NCI-H146 treated with DMSO at 0.1 percent for 48 hours (cell line): ENCODE results near the gene XK.
"Not testable (repeated sequence)": the region's sequence is repeated elsewhere in the genome, so short reads cannot be mapped to it uniquely, and the experiment has no call there.

ENCODE experiments used
- DNase-seq: peaks from one replicate; lab custom pipeline; 2025; ENCODE audit not compliant: unreplicated experiment; lab: John Stamatoyannopoulos, UW

XK gene

GRCh38 chrX:37753384-37753783 is 67.8 kb downstream of the XK start:
- no peak for DNase-seq

GRCh38 chrX:37754516-37754915 is 68.9 kb downstream of the XK start:
- DNase-seq = no peak

GRCh38 chrX:37755025-37755424 is 69.4 kb downstream of the XK start:
- DNase-seq = no peak

GRCh38 chrX:37757082-37757481 is 71.5 kb downstream of the XK start:
- DNase-seq = no peak

GRCh38 chrX:37759351-37759750 is 73.8 kb downstream of the XK start:
- no peak for DNase-seq

GRCh38 chrX:37759878-37760418 is 74.4 kb downstream of the XK start:
- DNase-seq = no peak

- DNase-seq = no peak
Measured at GRCh38 chrX:37763400-37763799, 77.8 kb downstream of the XK start.

- DNase-seq = no peak
Measured at GRCh38 chrX:37765507-37765906, 79.9 kb downstream of the XK start.

- DNase-seq = no peak
Measured at GRCh38 chrX:37767430-37767829, 81.8 kb downstream of the XK start.

- DNase-seq = not testable (repeated sequence)
Measured at GRCh38 chrX:37768866-37769265, 83.3 kb downstream of the XK start.

- DNase-seq = no peak
Measured at GRCh38 chrX:37776283-37776986, 90.8 kb downstream of the XK start.

- no peak for DNase-seq
Measured at GRCh38 chrX:37776987-37777325, 91.4 kb downstream of the XK start.

- DNase-seq = no peak
Measured at GRCh38 chrX:37779857-37780256, 94.3 kb downstream of the XK start, which contains the start of gene CYBB. CYBB (plus strand) TSS chrX:37780059; CDS start chrX:37780078, 19 bp downstream.

- no peak for DNase-seq
Measured at GRCh38 chrX:37781081-37781480, 95.5 kb downstream of the XK start.
